NCI-H1694 (cell line): ENCODE data around the gene SLC7A14.

Experiments
- DNase-seq: peaks from one replicate; lab custom pipeline; 2025; lab: John Stamatoyannopoulos, UW

SLC7A14 gene

GRCh38 chr3:170585937-170586310, at the start of gene SLC7A14:
SLC7A14 (minus strand) TSS chr3:170586075; CDS start chr3:170526936, 59,139 bp downstream.
- peak; percentile 83 for DNase-seq

- no peak for DNase-seq
These were observed 49.5 kb upstream of the SLC7A14 start for GRCh38 chr3:170635385-170635735.

- DNase-seq, result no peak
These were observed 48.9 kb upstream of the SLC7A14 start for GRCh38 chr3:170634663-170635384.

DNA sequence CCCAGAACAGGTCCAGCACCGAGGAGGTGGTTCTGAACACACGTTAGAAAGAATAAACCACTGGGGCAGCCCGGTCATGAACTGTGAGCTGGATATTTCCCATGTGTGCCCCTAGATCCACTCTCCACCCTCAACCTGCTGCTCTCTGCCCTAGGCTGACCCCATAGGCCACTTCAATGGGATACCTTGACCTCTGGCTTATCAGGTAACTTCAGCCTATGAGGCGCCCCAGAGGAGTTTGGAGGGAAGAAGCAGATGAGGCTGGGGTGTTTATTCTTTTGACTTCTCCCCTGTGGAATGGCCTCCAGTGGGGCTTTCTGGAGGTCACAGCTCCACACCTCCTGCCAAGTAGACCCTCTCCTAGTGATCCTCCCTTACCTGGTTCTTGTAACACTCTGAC, 47.7 kb upstream of the SLC7A14 start:
- DNase-seq, result no peak

GRCh38 chr3:170632780-170633179, 46.9 kb upstream of the SLC7A14 start:
- no peak for DNase-seq

DNA sequence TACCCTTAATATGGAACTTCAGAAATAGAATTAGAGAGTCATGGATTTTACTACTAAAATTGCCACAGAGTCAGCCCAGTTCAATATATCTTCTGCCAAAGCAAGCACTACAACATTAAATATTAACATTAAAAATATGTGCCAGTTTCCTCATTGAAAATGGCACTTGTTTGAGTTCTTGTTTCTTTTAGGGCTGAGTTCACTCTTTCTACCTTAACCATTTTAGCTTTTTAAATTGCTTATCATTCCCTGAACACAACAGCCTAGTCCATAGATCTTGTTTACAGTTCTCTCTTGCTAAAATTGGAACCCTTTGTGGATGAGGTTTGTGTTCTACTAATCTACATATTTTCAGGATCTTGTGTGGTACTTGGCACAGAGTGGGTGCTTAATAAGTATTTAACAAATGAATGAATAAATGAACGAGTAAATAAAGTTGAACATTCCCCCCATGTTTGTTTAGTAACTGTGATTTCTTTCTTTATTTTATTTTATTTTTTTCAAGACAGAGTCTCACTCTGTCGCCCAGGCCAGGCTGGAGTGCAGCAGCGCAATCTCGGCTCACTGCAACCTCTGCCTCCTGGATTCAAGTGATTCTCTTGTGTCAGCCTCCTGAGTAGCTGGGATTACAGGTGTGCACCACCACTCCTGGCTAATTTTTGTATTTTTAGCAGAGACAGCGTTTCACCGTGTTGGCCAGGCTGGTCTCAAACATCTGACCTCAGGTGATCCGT, 46.0 kb upstream of the SLC7A14 start:
- no peak for DNase-seq

- DNase-seq, result no peak
These were observed 37.6 kb upstream of the SLC7A14 start for GRCh38 chr3:170623524-170623923.

- DNase-seq, result peak; percentile 92
These were observed 36.7 kb upstream of the SLC7A14 start for GRCh38 chr3:170622369-170623159.

DNA sequence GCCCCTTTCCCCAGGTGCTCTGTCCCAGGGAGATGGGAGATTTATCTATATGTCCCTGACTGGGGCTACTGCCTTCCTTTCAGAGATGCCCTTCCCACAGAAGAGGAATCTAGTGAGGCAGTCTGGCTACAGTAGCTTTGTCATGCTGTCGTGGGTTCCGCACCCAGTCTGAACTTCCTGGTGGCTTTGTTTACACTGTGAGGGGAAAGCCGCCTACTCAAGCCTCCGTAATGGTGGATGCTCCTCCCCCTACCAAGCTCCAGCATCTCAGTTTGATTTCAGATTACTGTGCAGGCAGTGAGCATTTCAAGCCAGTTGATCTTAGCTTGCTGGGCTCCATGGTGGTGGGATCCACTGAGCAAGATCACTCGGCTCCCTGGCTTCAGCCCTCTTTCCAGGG, 35.4 kb upstream of the SLC7A14 start:
- DNase-seq, result no peak

GRCh38 chr3:170614214-170614966, 28.5 kb upstream of the SLC7A14 start:
- DNase-seq, result no peak

GRCh38 chr3:170611751-170612150, 25.9 kb upstream of the SLC7A14 start:
- DNase-seq, result no peak

- DNase-seq, result no peak
These were observed 24.5 kb upstream of the SLC7A14 start for GRCh38 chr3:170610321-170610884.

- DNase-seq, result no peak
These were observed 22.6 kb upstream of the SLC7A14 start for GRCh38 chr3:170608475-170608874.

- DNase-seq, result no peak
These were observed 20.8 kb upstream of the SLC7A14 start for GRCh38 chr3:170606675-170607074.

- DNase-seq, result no peak
These were observed 19.6 kb upstream of the SLC7A14 start for GRCh38 chr3:170605490-170605889.

DNA sequence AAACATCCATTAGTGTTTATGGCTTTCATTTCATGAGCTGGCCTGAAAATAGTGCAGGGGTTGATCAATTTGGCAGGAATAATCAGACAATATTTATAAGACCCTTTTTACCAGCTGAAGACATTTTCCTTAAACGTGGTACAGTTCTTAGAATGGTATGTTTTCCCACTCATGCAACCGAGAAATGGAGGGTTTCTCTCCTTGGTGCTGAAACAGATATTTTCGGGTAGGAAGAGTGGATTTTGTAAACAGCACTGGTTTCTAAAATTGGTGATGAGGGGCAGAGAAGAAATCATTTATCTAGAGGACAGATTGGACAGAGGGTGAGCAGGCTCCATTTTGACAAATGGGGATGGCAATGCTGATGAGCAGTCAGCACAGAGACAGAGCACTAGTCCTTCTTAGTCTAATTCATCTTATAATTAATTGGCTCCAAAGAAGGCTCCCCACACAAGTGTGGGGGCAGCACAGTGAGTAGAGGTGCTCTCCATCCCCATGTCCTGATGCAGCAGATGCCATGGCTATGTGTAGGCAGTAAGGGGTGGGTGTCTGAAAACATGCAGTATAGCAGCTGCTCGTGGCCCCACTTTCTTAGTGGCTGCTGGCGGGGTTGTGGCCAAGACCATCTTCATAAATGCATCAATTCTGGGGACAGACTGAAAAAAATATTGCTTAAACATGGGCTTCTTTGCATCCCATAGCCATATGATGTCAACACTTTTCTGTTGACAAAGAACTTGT, 18.1 kb upstream of the SLC7A14 start:
- no peak for DNase-seq

DNA sequence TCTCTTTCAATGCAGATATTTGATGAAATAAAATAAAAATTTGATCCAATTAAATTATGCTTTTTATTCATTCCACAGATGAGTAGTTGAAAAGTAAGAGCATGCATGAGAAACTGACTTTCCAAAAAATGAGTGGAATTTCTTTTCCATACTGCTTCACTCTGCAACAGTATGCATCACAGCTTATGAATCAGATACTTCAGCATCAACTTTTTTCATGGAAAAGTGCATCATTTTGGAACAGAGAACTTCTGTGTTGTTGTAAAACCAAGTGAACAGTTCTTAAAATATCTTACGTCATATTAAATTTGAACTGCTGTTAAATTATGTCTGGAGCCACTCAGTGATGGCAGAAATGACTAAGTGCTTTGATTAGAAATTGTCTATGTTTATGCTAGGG, 16.7 kb upstream of the SLC7A14 start:
- DNase-seq, result no peak

GRCh38 chr3:170600005-170600624, 14.2 kb upstream of the SLC7A14 start:
- no peak for DNase-seq

DNA sequence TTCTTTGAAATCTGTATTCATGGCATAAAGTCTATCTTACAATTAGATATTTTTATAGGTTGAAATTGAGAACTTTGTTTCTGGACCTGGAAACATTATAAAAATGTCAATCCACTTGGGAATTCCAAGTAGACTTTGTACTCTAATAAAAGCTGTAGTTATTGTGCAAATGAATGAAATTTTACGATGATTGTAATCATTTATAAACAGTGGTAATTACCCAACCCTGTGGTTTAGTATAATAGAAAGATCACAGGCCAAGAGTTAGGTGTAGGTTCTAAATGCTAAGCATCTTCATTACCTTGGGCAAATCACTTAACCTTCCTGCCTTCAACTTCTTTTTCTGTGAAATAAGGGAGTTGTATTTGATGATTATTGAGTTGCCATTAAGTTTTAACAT, 13.2 kb upstream of the SLC7A14 start:
- no peak for DNase-seq

- DNase-seq, result peak; percentile 92
These were observed 12.2 kb upstream of the SLC7A14 start for GRCh38 chr3:170598091-170598502.

DNA sequence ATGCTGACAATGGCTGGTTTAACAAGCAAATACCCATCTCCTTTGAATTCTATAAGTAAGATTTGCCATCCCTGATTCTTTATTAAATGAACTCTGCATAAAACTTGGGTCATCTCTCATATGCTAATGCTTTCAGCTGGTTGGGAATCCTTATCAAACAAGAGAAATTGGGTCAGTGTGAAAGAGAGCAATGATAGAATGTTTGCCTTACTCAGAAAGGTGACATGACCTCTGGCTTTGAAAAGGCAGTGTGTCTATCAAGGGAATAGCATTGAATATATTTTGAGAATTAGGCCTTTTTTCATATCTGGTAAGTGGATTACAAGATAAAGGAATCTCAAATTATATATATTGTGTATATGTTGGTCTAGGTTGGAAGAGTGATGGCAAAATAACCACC, 8.7 kb upstream of the SLC7A14 start:
- DNase-seq, result no peak
